Astrocyte of the spinal cord (primary cell): ENCODE measurements around the gene RAPGEF5.

Experiments used
- DNase-seq: peaks from one replicate; pipeline ENCODE4 v3.0.0; 2011; ENCODE audit warnings: low read depth, low spot score
- H3K4me3 ChIP-seq: 2 replicates; pipeline ENCODE4 v1.5.1; 2011; ENCODE audit warnings: low read depth, mild to moderate bottlenecking, low read length, moderate library complexity
- CTCF ChIP-seq: IDR thresholded peaks from 2 replicates; pipeline ENCODE4 v1.5.1; 2012; ENCODE audit warnings: low read depth, mild to moderate bottlenecking, low read length, inconsistent platforms
- in situ Hi-C: cut with HindIII; loops from 2 replicates; pipeline ENCODE4 v1.10.0; 2017; ENCODE audit warnings: low sequenced_read_pairs

Gene RAPGEF5

GRCh38 chr7:22400936-22401553 is 44.1 kb upstream of the RAPGEF5 start:
- no peak for TF ChIP-seq CTCF
- no peak overlapping the region for H3K4me3 ChIP-seq
- no peak for DNase-seq
- in situ Hi-C loops, result no loop called here

- no peak for TF ChIP-seq CTCF
- in situ Hi-C loops, result no loop called here
- no peak for DNase-seq
- H3K4me3 ChIP-seq, result no peak overlapping the region
Observed at GRCh38 chr7:22400150-22400814, 43.3 kb upstream of the RAPGEF5 start.

- in situ Hi-C loops, result no loop called here
- H3K4me3 ChIP-seq, result no peak overlapping the region
- no peak for TF ChIP-seq CTCF
- no peak for DNase-seq
Observed at GRCh38 chr7:22399546-22399945, 42.6 kb upstream of the RAPGEF5 start.

GRCh38 chr7:22399091-22399490 is 42.1 kb upstream of the RAPGEF5 start:
- in situ Hi-C loops, result no loop called here
- no peak for TF ChIP-seq CTCF
- DNase-seq, result no peak
- H3K4me3 ChIP-seq, result no peak overlapping the region

GRCh38 chr7:22397981-22398380 is 41.0 kb upstream of the RAPGEF5 start:
- TF ChIP-seq CTCF, result no peak
- DNase-seq, result no peak
- no peak overlapping the region for H3K4me3 ChIP-seq
- in situ Hi-C loops, result no loop called here

- DNase-seq, result no peak
- H3K4me3 ChIP-seq, result no peak overlapping the region
- TF ChIP-seq CTCF, result no peak
- in situ Hi-C loops, result no loop called here
Observed at GRCh38 chr7:22395222-22395621, 38.3 kb upstream of the RAPGEF5 start.
